HT-29 (cell line): ENCODE results near the gene METAP1. TPM values are rescaled to one million over a fixed set of nuclear protein-coding genes. Genes with fewer than 3 reads are reported as not detected.
"Not testable (repeated sequence)": the region's sequence is repeated elsewhere in the genome, so short reads cannot be mapped to it uniquely, and the experiment has no call there.

Experiments
- DNase-seq: peaks from one replicate; pipeline ENCODE4 v3.0.0-alpha.2; 2015; ENCODE audit warnings: low spot score
- total RNA-seq: library from RNA; depleted of rRNA; stranded (reverse); fragments of >200 nt; shearing (Covaris generic); gene quantifications from 2 replicates; pipeline ENCODE4 v1.2.3, GENCODE V29; 2014; rRNA removed

METAP1 gene
- total RNA-seq: 55.3 and 60.0 TPM in 2 replicates

- peak; percentile 94 for DNase-seq
These were observed at the start of gene METAP1 for GRCh38 chr4:98995183-98996055. TSS of gene METAP1 (plus strand) at chr4:98995721. CDS start at chr4:98995754, 33 bp downstream.

DNA sequence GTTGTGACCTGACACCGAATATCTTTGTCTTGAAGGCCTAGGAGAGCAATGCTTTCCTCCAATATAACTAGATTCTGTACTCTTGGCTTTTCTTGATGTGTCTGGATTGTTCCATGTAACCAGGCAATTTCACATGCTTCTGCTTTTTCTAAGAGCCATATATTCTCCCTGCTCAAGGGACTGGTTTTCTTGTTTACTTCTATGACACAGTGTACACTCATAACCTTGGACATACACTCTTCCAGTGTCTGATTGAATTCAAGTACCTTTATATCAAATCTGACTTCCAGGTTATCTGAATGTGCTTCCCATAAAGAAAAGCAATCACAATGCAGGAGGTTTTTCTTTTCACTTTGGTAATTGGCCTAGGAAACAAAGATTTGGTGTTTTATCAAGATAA lies 49.2 kb upstream of the METAP1 start:
- DNase-seq: no peak

DNA sequence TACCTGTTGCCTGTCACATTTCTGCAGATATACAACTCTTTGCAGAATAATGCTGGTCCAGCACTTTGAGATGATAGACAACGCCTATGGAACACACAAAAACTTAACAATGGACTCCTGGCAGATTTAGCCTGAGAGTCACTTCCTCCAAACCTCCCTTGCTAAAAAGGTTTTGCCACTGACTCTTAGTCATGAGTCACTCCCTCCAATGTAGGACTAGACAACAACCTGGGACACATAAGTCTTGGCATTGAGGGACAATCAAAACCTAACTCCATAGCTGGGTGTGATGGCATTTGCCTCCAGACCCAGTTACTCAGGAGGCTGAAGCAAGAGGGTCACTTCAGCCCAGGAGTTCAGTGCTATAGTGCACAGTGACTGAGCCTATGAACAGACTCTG lies 44.6 kb upstream of the METAP1 start:
- DNase-seq: no peak

GRCh38 chr4:98951710-98952109 lies 43.8 kb upstream of the METAP1 start:
- no peak for DNase-seq

GRCh38 chr4:98955229-98955628 lies 40.3 kb upstream of the METAP1 start:
- DNase-seq: no peak

GRCh38 chr4:98958065-98958464 lies 37.5 kb upstream of the METAP1 start:
- no peak for DNase-seq

DNA sequence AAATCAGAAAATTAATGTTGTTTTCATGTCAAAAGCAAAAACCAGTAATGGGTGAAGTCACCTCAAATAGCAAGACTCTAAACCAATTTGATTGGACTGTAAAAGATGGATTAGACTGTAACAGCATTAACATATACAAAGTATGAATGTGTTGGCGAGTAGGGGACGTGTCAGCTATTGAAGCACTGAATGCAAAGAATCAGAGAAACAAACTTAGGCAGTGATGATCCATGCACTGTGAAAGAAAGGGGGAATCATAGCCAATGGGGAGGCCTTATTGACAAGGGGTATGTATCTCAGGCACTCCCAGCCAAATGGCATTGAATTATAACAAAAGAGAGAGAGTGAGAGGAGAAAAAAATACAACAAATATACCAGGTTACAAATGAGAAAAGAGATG lies 36.1 kb upstream of the METAP1 start:
- DNase-seq: no peak

GRCh38 chr4:98961770-98962169 lies 33.8 kb upstream of the METAP1 start:
- DNase-seq: no peak

- DNase-seq: no peak
These were observed 31.7 kb upstream of the METAP1 start for GRCh38 chr4:98963538-98964433.

DNA sequence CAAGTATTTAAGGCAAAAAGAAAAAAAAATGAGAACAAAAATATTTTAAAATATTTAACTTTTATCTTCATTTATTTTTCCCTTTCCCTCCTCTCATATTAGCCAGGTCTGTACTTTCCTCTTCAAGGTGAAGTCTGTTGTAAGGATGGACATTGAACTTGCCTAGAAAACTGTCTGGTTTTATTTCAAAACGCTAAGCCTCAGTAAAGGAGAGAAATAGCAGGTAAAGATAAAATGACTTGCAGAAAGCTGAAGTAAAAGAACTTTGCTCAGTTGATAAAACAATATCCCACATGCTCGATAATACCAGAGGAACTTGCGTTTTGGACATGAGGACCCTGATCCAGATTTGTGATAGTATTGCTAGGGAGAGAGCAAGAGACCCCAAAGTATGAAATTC lies 28.6 kb upstream of the METAP1 start:
- DNase-seq: no peak

DNA sequence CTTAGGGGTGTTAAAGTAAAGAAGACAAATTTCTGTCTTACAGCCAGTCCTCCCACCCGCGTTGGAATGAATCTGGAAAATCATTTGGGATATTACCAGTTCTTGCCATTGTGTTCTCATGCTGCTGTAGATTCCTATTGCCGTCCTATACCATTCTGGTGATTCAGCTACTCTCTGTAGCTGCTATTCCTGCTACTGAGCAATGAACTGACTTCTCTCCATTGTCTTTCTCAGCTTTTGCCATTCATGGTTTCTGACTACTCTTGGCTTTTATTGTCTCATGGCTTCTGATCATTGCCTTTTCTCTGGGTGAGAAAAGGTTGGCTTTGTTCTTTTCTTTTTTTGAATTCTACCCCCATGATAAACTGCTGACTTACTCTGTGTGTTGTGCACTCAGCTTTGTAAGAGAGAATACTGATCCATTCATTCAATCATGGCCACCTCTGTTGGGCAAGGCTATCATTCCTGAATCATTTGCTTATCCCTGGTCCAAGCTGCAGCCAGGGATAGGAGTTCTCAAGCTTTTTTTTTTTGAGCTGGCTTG lies 27.7 kb upstream of the METAP1 start:
- DNase-seq: no peak

- DNase-seq: no peak
These were observed 25.4 kb upstream of the METAP1 start for GRCh38 chr4:98969878-98970785.

DNA sequence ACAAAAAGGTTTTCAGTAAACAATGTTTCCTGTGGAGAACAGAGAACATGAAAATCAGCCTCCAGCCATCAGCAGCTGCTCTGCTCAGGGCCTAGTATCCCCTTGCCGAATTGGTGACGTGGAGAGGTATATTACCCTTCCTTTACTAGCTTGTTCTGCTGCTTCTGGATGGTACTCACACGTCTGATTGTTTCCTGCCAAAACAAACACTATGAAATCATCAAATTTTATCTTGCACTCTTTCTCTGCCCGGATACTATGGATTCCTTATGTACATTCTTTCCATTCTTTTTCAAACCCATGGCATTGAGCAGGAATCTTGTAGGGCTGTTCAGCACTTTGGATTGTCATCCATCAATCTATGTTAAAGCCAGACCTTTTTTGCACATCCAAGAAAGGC lies 18.8 kb upstream of the METAP1 start:
- DNase-seq: no peak

GRCh38 chr4:98977557-98977956 lies 18.0 kb upstream of the METAP1 start:
- DNase-seq: no peak

DNA sequence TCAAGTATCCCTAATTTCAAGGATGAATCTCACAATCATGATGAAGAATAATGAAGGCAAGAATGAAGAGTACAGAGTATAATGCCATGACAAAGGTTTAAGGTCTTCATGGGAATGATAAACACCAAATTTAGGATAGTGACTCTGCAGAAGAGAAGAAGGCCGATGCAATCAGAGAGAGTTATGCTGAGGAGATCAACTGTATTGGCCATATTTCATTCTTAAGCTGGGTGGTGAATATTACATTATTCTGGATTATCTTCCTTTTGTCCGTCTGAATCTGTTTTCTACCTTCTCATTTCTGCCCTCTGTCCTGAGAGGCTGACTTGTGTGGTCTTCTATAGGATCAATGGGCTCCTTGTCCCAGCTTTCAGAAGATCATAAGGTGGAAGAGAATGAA lies 7.8 kb upstream of the METAP1 start:
- no peak for DNase-seq

DNA sequence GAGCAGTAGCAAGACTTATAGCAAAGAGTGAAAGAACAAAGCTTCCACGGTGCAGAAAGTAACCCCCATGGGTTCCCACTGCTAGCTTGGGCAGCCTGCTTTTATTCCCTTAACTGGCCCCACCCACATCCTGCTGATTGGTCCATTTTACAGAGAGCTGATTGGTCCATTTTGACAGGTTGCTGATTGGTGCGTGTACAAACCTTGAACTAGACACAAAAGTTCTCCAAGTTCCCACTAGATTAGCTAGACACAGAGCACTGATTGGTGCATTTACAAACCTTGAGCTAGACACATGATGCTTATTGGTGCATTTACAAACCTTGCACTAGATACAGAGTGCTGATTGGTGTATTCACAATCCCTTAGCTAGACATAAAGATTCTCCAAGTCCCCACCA lies 2.7 kb upstream of the METAP1 start:
- not testable (repeated sequence) for DNase-seq

DNA sequence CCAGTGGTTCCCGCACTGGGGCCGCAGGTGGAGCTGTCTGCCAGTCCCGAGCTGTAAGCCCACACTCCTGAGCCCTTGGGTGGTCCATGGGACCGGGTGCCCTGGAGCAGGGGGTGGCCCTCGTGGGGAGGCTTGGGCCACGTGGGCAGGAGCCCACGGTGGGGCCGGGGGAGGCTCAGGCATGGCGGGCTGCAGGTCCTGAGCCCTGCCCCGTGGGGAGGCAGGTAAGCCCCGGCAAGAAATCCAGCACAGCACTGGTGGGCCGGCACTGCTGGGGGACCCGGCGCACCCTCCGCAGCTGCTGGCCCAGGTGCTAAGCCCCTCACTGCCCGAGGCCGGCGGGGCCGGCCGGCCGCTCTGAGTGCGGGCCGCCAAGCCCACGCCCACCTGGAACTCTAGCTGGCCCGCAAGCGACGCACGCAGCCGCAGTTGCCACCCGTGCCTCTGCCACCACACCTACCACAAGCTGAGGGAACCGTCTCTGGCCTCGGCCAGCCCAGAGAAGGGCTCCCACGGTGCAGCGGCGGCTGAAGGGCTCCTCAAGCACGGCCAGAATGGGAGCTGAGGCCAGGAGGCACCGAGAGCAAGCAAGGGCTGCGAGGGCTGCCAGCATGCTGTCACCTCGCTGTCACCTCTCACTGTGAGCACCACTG lies 2.0 kb upstream of the METAP1 start:
- DNase-seq: no peak

GRCh38 chr4:98994474-98995182 lies 893 bp upstream of the METAP1 start:
- peak; percentile 23 for DNase-seq

DNA sequence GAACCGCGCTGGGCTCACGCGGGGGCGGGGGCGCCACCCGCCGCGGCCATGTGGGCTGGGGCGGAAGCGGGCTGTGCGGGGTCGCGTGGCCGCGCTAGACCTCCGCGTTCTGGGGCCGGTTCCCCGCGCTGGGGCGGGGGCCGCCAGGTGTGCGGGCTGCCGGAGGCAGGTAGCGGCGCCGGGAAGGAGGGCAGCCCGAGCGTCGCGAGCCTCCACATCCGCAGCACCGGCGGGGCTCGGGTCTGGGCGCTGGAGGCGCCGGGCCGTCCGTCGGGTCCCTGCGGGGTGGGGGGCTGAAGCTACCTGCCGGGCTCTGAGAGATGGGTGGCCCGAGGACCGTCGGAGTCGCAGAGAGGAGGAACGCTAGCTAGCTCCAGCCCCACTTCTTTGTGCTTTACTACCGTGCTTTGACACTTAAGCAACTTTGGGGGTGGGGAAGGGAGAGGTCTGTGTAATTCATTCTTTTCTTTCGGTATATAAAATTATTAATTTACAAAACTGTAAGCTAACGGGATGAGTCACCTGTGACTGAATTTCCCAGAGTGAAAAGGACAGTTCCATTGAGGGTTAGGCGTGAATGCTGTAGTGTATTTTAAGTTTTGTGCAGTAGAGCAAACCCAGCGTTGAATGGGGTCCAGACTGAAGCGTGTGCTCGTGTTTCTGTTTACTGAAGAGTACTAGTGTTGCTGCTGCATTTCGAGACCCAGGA lies 689 bp downstream of the METAP1 start:
- DNase-seq: peak; percentile 55

DNA sequence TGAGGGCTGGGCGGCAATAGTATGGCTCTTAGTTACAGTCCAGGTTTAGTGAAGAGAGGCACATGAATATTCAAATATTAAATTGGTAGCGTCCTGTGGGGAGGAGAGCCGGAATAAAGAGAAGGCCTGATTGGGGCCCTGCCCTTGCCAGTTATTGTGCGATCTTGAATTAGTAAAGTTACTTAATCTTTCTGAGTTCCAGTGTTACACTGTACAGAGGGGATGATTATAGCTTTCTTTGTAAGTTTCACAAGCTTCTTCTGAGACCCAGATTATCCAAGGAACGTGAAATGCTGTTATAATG lies 1.2 kb downstream of the METAP1 start:
- no peak for DNase-seq
